Bone marrow (tissue), 2 donors: ENCODE data around the gene ADAMTS3.

ENCODE experiments used
- DNase-seq, 2 donors: peaks; one replicate each; lab custom pipeline; 2025; lab: John Stamatoyannopoulos, UW

The ADAMTS3 gene

DNA sequence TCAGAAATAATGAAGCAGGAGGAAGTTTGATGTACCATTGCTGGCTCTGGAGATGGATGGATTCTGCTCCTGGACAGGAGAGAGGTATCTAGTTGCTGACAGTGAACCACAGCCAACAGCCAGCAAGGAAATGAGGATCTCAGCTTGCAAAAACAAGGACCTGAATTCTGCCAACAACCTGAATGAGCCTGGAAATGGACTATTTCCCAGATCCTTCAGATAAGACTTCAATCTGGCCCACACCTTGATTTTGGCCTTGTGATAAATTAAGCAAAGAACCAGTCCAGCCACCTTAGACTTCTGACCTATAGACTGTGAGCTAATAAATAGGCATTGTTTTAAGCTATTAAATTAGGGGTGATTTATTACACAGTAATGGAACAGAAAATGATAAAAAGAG lies 220.3 kb downstream of the ADAMTS3 start:
- no peak for DNase-seq

DNA sequence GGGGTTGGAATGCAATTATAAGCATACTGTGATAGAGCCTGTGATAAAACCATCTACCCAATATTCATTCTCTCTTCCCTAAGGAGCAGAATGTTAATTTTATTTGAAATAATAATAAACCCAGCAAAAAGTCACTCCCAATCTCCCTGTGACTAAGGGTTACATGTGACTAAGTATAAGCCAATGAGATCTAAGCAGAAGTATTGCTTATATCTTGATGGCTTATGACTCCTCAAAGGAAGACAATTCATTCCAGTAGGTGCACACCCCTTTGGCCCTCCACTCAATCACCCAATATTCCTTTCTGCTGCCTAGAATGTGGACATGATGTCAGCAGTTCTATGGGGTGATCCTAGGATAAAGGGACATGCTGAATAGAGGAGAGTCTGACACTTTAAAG lies 224.6 kb downstream of the ADAMTS3 start:
- DNase-seq = no peak

DNA sequence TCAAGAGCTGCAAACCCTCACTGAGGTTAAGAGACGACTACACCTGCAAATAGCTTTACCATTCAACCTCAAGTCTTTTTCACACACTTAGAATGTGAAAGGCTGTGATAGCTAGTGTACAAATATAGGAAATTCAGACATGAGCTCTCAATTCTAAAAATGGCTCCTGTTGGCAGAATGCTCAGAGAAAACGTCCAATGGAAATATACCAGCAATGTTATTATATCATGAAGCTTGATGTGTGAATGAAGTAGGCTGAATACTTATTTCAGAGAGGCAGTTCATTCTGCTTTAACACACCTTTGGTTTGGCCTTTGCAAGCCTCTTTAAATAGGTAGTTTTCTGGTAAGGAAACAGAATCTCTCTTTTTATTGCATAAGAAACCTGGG lies 227.6 kb downstream of the ADAMTS3 start:
- DNase-seq = no peak

DNA sequence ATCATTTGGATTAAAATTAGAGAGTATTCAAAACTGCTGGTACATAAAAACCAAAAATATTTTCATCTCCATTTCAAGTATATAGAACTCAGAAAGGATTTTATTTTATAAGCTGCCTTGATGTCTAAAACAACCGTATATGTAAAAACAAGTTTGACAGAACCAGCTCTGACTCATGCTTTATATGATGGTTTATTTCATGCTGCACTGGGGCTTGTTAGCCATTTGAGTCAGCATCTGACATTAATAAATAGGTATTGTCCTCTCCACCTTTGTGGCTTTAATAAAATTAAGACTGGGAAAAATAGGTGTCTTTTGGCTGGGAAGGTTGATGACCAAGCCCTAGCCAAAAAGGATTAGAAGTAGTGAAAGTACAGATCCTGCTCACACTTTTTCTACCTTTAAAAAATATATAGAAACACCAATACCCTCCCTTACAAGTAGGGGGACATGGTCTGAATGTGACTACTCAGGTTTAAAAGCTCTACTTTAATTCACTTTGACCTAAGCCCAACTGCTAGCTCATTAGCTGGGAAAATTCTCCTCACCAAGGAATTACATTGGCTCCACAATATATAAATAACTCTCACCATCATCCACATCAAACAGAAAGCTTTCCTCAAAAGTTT lies 228.1 kb downstream of the ADAMTS3 start:
- DNase-seq = no peak

DNA sequence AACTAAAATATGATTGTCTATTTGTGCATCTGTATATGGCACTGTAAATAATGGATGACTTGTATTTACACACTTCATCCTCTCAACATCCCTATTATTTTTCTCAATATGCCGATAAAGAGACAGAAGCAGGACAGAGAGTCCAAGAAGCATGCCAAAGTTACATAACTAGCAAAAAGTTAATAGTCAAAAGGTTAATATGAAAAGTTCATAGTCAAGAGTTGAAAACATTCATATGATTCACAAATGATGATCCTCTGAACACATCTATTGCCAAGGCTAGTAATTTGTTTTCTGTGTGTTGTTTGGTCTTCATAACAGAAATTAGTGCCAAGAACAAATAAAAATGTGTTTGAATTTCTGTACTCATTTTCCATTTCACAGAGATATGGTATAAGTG lies 231.0 kb downstream of the ADAMTS3 start:
- no peak for DNase-seq

DNA sequence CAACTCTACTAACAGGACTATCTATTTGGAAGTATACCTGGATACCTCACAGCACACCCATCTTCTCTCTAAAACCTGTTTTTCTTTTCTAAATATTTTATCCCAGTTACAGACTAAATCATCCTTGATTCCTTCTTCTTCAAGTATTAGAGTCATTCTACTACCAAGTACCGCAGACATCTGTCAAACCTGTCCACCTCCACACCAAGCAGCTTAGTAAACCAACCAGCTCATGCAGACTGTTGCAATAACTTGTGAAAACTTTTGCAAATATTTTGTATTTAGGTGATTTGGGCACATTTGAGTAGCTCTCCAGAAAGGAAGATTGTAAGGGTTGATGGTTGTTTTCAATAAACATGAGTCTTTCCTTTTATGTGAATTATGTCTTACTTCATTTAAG lies 238.6 kb downstream of the ADAMTS3 start:
- DNase-seq = no peak

DNA sequence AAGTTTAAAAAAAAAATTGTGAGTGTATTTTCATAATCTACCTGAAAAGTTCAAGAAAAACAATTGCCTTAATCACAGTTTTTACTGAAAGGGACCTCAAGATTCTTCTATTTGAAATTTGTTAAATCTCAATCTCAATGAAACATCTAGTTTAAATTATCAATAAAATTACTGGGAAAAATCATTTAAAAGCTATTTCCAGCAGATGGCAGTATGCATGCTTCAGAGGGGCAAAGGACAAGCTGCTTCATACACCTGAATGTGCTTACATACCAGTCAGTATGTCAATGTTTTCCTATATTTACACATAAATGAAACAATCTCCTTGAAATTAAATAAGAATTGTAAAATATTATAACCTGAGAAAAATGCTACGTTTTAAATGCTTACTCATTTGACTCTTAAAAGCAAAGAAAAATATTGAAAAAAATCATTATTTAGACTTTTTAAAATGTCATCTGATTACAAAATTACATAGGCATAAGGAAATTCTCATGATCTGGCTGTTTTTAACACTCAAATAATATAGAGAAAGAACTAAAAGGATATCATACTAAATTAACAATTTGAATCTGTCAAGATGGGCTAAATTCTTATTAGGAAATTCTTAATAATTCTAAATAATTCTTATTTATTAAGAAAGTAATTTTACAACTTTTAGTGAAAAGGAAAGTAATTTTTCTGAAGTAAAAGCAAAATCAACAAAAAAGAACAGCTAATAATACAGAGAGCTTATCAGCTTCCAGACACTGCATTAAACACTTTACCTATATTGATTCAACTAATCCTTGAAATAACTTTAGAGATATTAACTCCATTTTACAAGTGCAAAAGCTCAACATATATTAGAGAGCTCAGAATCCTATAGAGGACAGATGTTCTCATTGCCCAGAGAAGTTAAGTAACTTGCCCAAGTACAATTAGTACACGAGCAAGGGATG lies 242.1 kb downstream of the ADAMTS3 start:
- DNase-seq = no peak

DNA sequence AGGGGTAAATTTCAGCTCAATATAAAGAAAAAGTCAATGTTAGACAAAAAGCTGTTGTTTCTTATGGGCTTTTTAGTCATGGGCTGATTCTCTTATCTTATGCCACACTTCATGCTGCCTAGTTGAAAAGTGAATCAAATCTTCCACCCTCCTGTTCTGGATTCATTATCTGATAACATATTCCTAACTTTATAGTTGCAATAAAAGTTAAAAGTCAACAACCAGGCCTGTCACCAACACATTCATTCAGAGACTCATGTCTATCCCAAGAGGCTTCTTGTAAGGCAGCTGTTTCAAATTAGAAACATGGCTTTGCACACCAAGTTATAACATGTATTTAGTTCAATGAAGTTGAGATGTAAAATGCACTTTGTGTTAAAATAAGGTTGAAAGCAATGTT lies 243.8 kb downstream of the ADAMTS3 start:
- no peak for DNase-seq

DNA sequence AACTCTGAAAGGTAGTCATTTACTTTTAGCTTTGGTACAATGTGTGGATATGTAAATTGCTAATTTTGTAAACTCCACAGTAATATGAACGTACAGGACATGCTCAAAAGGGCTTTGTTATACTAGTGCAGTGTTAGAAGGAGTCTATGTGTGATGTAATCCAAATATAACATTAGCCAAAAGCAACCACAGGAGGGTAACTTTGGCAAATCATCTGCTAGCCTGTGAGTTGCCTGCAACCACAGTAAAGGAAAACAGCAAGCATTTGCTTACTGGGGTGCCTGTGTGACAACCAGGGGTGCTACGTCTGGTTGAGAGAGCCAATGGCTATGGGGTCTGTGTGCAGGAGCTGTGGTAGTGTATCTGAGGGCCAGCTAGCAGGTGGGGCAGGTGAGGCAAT lies 245.8 kb downstream of the ADAMTS3 start:
- no peak for DNase-seq

DNA sequence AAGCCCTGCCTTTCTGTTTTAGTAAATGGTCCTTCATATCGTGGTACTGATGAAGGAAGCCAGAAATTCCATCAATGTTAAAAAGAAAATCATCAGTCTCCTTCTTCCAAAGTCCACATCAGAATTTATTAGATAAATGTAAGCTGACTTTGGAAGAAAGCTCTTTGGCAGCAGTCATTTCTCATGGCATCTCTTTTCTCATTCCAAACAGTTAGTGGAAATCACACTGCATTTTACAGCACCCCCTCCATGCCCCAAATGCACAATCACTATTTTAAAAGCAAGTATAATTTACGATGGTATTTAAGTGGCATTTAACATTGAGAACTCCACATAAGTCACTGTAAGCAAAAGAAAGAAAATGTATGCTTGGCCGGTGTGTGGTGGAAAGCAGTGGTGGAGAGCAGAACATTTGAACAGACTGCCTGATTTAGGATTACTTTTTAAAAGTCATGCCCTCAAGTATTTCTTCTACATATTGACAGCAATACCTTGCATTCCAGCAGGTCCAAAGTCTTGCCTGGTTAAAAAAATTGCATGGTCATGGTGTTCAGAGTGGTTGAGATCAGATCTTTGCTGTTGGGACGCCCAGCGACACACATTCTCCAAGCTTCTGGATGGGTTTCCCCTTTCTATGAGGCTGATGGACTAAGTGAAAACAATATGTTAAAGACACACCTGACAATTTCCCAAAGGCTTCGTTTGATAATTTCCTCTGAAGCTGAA lies 248.6 kb downstream of the ADAMTS3 start:
- DNase-seq = no peak

DNA sequence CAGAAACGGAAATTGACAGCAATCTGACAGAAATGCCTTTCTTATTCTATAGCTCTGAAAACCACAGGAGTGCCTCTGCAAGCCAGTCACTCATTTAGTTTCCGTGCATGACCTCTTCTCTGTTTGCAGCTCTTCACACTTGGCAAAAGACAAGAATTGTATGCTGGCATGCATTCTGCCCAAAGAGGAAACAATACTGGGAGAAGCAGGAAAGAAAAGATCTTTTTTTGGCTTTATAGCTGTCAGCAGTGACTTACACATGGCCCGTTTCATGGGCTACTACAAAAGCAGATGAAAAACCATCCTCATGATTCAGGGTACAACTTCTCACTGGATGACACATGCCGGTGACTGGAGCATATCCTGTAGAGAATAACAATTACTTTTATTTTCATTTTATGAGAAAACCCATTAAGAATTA lies 249.4 kb downstream of the ADAMTS3 start:
- DNase-seq = no peak

DNA sequence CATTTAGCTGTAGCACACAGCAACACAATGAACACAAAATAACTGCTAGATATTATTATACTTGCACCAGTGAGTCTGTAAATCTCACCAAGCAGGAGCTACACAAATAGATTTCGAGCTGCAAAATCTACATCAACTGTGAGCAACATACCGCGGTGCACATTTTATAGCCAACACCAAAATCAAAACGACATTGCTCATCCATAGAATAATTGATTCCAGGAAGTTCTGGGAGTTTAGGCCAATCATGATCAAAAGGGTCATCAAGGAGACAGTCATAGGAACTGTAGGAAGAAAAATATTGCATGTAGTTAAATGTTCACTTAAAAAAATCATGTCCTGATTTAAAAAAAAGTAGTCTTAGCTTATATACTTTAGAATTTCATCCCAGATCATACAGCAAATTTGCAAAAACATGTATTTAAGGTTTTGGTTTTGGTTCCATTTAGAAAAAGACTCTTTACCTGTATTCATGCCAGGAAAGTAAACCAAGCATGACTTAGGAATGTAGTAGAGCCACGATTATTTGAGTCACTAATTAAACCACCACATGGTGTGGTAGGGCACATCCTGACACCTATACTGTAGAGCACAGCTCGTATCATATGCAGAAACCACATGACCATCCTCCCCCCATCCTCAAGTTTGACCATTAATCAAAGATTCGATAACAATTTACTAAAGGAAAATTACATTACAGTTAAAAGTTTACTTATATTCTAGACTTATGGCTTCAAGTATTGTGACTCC lies 250.4 kb downstream of the ADAMTS3 start:
- DNase-seq = no peak

DNA sequence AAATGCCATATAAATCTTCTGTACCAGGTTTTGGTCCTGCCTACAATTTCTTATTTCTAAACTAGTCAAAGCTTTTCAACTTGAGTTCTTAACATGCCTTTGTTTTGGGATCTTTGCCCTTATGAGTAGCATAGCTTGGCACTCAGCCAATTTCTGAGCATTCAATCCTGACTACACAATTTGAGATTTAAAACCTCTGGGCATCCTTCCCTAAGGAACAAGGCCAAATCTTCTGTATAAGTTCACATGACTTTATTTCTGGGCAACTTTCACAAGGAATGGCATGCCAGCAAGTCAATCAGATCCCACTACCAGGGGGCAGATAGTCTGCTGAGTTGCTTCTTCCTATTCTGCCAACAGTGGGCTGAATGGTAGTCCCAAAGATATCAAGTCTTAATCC lies 254.2 kb downstream of the ADAMTS3 start:
- no peak for DNase-seq

DNA sequence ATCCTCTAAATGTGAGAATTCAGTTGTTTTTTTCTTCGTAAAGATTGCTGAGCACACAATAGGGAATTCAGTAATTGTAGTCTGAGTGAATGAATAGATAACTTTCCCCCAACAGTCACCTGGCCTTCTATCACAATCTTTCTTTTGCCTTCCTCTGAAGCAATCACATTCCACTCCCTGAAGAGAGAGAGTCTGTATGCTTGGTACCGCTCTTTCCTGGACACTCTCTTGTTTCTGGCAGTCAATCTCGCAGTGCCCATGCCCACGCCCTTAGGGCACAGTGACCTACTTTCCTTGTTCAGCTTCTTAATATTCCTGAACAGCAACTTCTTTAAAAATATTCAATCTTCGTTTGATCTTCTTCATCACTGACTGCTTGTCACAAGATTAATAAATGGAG lies 255.9 kb downstream of the ADAMTS3 start:
- DNase-seq = no peak

DNA sequence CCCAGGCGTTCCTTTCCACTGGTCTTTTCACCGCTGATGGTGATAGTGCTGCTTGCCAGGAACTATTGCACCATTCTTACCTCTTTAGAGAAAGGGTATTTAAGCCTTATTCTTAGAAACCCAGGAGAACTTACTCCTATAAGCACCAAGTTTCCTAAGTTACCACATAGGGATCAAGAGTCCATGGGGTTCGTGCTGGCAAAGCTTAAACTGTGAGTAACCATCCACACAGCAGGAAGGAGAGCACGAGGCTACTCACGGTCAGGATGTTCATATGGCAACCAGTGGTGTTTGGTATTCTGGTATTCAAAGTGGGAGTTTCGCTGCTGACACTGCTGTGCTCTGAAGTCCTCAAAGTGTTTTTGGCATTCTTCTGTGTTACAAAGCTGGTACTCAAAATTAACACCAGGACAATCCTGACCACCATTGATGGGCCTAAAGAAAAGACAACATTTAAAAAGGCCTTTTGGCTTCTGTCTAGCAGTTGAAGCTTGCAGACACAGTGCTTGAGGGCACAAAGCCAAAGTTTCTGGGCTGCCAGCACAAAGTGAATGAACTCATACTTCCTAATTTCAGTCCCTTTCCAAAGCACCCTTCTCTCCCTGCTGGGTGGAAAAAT lies 256.9 kb downstream of the ADAMTS3 start:
- DNase-seq = no peak

DNA sequence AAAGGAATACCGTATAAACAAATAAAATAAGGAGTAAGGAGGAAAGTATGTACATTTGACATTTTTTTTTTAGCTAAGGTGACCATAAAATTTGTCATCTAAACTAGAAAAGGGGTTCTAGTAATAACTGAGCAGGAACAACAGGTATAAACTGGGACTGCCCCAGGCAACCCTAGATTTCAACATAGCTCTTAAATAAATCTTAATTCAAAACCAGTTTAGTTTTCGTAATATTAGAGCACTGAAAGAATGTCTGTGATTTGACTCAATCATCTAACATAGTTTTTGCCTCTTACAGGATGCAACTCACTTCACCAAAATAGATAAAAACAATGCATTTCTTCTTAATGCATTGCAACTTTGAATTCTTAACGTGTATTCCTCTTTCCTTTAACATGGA lies 257.7 kb downstream of the ADAMTS3 start:
- no peak for DNase-seq

DNA sequence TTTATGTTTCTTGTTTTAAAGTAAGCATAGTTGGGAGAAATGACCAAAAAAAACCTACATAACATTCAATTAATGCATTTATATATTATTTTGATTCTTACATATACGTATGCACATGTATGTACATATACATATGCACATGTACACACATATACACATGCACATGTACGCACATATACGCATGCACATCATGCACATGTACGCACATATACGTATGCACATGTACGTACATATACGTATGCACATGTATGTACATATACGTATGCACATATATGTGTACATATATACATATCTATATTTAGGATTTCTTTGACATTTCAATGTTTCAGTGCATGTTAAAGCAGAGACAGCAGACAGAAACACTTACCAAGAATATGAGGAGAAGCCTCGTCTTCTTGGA lies 263.4 kb downstream of the ADAMTS3 start:
- DNase-seq = no peak

DNA sequence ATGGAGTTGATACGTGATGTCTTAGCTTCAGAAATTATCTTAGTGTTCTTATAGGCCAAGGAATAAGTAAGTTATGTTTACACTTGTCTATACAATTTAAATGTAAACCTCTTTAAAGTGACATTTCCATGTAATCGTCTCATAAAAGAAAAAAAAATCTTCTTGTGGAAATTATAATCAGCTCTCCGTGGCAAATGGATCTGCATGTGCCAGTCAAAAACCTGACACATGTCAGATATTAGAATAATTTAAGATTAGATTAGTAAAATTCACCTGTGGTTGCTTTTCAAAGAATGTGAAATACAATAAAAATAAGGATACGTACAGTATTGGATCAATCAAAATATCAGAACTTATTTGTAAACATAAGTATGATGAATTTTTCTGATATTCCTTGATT lies 263.9 kb downstream of the ADAMTS3 start:
- DNase-seq = no peak

DNA sequence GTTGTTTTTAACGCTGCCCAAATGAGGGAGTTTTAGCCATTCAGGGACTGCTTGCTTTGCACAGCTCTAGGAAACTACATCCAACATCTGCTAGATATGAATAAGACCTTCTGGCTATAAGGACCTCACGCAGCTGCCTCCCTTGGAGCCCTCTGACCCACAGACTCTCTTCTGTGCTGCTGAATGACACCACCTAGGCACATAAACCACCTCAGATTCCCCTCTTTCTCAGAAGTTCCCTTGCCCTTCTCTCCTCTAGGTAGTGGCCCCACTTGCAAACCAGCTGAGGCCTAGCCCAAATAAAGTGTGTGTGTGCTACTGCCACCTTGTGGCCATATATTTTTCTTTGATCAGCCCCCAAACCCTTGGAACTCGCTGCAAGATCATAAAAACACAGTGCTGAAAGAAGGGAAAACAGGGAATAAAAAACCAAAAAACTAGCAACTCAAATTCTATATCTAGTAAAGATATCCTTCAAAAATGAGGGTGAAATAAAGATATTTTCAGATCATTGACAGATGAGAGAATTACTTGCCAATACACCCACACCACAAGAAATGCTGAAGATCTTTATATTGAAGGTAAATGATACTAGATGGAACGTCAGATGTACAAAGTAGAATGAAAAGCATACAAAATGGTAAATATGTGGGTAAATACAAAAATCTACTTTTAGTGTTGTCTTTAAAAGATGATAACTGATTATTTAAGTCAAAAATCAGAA lies 265.9 kb downstream of the ADAMTS3 start:
- peak in 1 of 2 donors; percentile 16 for DNase-seq

DNA sequence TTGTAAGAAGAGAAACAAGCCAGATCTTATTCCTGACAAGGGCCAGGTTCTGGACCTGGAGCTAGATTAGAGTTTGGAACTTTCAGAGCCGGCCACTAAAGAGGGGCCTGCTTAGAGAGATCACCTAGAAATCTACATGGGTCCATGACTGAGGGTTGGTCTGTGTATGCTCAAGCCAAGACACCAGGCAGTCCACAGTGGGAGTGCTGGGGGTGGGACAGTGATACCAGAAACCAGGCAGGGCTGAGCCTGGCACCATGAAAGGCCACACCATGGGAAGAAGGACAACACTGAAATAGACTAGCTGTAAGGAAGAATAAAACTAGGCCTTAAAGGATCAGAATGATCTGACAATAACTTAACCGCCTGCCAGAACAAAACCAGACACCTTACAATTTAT lies 267.3 kb downstream of the ADAMTS3 start:
- no peak for DNase-seq

DNA sequence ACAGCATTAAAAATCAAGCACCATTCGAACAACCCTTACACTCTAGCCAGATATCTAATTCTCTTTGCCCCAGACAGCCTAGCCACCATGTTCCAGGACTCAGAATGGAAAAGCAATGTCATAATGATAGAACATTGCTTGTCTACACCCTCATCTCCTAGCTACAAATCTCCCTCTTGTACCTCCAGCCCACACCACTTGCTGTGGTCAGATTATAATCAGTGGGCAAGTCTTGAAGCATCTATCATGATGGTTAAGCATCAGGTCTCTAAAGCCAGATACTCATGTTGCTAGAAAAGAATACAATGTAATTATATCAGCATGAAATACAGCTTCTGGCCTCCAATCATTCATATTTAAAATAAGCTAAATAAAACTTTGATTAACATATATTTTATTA lies 268.9 kb downstream of the ADAMTS3 start:
- no peak for DNase-seq
